HG03064 (cell line): ENCODE data around the gene NRP2.

Experiments used
- ATAC-seq: cut with Tn5 transposase; IDR thresholded peaks from one replicate; pipeline ENCODE4 v1.9.1; 2021; ENCODE audit warnings: low read depth; ENCODE audit not compliant: unreplicated experiment

NRP2 gene

GRCh38 chr2:205659922-205660321, 22.4 kb upstream of the NRP2 start:
- ATAC-seq, result no peak

- peak; percentile 72 for ATAC-seq
Measured at GRCh38 chr2:205660521-205661124, 21.7 kb upstream of the NRP2 start.

GRCh38 chr2:205661281-205661680, 21.0 kb upstream of the NRP2 start:
- ATAC-seq, result no peak

- ATAC-seq, result no peak
Measured at GRCh38 chr2:205662206-205662965, 19.9 kb upstream of the NRP2 start.

GRCh38 chr2:205665791-205666190, 16.5 kb upstream of the NRP2 start:
- no peak for ATAC-seq

- ATAC-seq, result no peak
Measured at GRCh38 chr2:205670292-205670691, 12.0 kb upstream of the NRP2 start.

GRCh38 chr2:205673312-205673711, 9.0 kb upstream of the NRP2 start:
- ATAC-seq, result no peak

GRCh38 chr2:205675861-205676516, 6.3 kb upstream of the NRP2 start:
- ATAC-seq, result no peak

- no peak for ATAC-seq
Measured at GRCh38 chr2:205678541-205679142, 3.7 kb upstream of the NRP2 start.

- no peak for ATAC-seq
Measured at GRCh38 chr2:205679410-205680009, 2.8 kb upstream of the NRP2 start.

- ATAC-seq, result peak; percentile 50
Measured at GRCh38 chr2:205680067-205680466, 2.2 kb upstream of the NRP2 start.

- ATAC-seq, result no peak
Measured at GRCh38 chr2:205680903-205681302, 1.4 kb upstream of the NRP2 start.

GRCh38 chr2:205681401-205682238, 681 bp upstream of the NRP2 start:
- no peak for ATAC-seq

- ATAC-seq, result no peak
Measured at GRCh38 chr2:205682971-205683501, 735 bp downstream of the NRP2 start.

- no peak for ATAC-seq
Measured at GRCh38 chr2:205683502-205684367, 1.4 kb downstream of the NRP2 start.

- no peak for ATAC-seq
Measured at GRCh38 chr2:205684871-205685313, 2.6 kb downstream of the NRP2 start.

- ATAC-seq, result no peak
Measured at GRCh38 chr2:205685314-205686055, 3.2 kb downstream of the NRP2 start.
